Osteoblast (primary cell): ENCODE data around the gene ZFR2. TPM values are rescaled to one million over a fixed set of nuclear protein-coding genes. Genes with fewer than 3 reads are reported as not detected.

ENCODE experiments used
- DNase-seq: peaks from one replicate; pipeline ENCODE4 v3.0.0; 2011; ENCODE audit warnings: low spot score, mixed read lengths; ENCODE audit not compliant: insufficient read length; ENCODE audit errors: missing footprints
- H2AFZ ChIP-seq: 2 replicates; pipeline ENCODE4 v1.6.0; 2011; ENCODE audit warnings: mild to moderate bottlenecking, low read length
- H3K27ac ChIP-seq: 2 replicates; pipeline ENCODE4 v1.5.1; 2011; ENCODE audit warnings: mild to moderate bottlenecking, low read depth, low read length, moderate library complexity
- H3K27me3 ChIP-seq: 2 replicates; pipeline ENCODE4 v1.6.0; 2012; ENCODE audit warnings: mild to moderate bottlenecking, control low read depth, inconsistent platforms, low read length, moderate library complexity; ENCODE audit not compliant: insufficient read depth
- H3K36me3 ChIP-seq: 2 replicates; pipeline ENCODE4 v1.5.1; 2011; ENCODE audit warnings: mild to moderate bottlenecking, low read length, control low read depth, moderate library complexity; ENCODE audit not compliant: insufficient read depth
- H3K4me1 ChIP-seq: 2 replicates; pipeline ENCODE4 v1.5.1; 2011; ENCODE audit warnings: mild to moderate bottlenecking, low read length, control low read depth, moderate library complexity; ENCODE audit not compliant: insufficient read depth
- H3K4me2 ChIP-seq: 2 replicates; pipeline ENCODE4 v1.6.0; 2011; ENCODE audit warnings: mild to moderate bottlenecking, low read length; ENCODE audit not compliant: insufficient read depth
- H3K4me3 ChIP-seq: fragments of 200-600 bp; sonication (generic); 3 replicates; pipeline ENCODE4 v1.5.1; 2012; ENCODE audit warnings: mild to moderate bottlenecking, low read length, inconsistent platforms; ENCODE audit not compliant: insufficient read depth
- H3K79me2 ChIP-seq: 2 replicates; pipeline ENCODE4 v1.6.0; 2012; ENCODE audit warnings: mild to moderate bottlenecking, low read length, control low read depth, inconsistent platforms; ENCODE audit not compliant: insufficient read depth
- H3K9me3 ChIP-seq: 2 replicates; pipeline ENCODE4 v1.5.1; 2011; ENCODE audit warnings: low read depth, low read length, control low read depth
- H4K20me1 ChIP-seq: 2 replicates; pipeline ENCODE4 v1.6.0; 2012; ENCODE audit warnings: mild to moderate bottlenecking, low read length, control low read depth; ENCODE audit not compliant: insufficient read depth
- total RNA-seq: library from RNA; depleted of rRNA; stranded (reverse); fragments of >200 nt; gene quantifications from 2 replicates; pipeline ENCODE4 v1.2.3, GENCODE V29; 2012
- TF ChIP-seq, protein P1 (sequence below): IDR thresholded peaks from 2 replicates; pipeline ENCODE4 v1.5.1; 2011; ENCODE audit warnings: mild to moderate bottlenecking, low read depth, low read length, moderate library complexity; ENCODE audit errors: extremely low read depth

The ZFR2 gene
- total RNA-seq, 1 donor = not detected

GRCh38 chr19:3827306-3827705, 41.5 kb downstream of the ZFR2 start:
- Histone ChIP-seq H3K27ac (no peak overlapping the region), H3K4me3 (no peak overlapping the region), H3K36me3 (no peaks in the 10 kb centered on the region), H3K79me2 (no peaks in the 10 kb centered on the region), H4K20me1 (no peaks in the 10 kb centered on the region), H2AFZ (no peak overlapping the region), H3K9me3 (no peaks in the 10 kb centered on the region), H3K4me1 (no peaks in the 10 kb centered on the region), H3K27me3 (peaks cover 26% of the 10 kb centered on the region), H3K4me2 (no peak overlapping the region)
- TF ChIP-seq, protein P1, sequence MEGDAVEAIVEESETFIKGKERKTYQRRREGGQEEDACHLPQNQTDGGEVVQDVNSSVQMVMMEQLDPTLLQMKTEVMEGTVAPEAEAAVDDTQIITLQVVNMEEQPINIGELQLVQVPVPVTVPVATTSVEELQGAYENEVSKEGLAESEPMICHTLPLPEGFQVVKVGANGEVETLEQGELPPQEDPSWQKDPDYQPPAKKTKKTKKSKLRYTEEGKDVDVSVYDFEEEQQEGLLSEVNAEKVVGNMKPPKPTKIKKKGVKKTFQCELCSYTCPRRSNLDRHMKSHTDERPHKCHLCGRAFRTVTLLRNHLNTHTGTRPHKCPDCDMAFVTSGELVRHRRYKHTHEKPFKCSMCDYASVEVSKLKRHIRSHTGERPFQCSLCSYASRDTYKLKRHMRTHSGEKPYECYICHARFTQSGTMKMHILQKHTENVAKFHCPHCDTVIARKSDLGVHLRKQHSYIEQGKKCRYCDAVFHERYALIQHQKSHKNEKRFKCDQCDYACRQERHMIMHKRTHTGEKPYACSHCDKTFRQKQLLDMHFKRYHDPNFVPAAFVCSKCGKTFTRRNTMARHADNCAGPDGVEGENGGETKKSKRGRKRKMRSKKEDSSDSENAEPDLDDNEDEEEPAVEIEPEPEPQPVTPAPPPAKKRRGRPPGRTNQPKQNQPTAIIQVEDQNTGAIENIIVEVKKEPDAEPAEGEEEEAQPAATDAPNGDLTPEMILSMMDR = no peak
- peak; percentile 9 for DNase-seq

DNA sequence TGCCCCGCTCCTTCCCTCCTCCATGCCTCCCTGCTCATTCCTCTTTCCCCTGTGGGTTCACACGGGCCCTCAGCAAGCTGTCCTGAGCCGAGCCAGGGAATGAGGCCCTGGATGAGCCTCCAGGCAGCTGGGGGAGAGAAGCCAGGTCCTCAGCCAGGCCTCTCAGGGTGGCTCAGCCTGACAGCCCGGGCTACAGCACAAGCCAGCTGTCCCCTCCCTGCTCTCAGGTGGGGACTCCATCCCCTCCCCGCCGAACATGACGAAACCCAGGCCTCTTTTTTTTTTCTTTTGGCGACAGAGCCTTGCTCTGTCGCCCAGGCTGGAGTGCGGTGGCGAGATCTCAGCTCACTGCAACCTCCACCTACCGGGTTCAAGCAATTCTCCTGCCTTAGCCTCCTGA, 42.7 kb downstream of the ZFR2 start:
- no peaks in the 10 kb centered on the region for H3K4me1 ChIP-seq
- no peaks in the 10 kb centered on the region for H3K36me3 ChIP-seq
- H3K9me3 ChIP-seq = no peaks in the 10 kb centered on the region
- no peak overlapping the region for H2AFZ ChIP-seq
- H3K4me2 ChIP-seq = no peak overlapping the region
- TF ChIP-seq, protein P1 = no peak
- H4K20me1 ChIP-seq = no peaks in the 10 kb centered on the region
- no peaks in the 10 kb centered on the region for H3K79me2 ChIP-seq
- peak; percentile 54 for DNase-seq
- no peak overlapping the region for H3K4me3 ChIP-seq
- H3K27me3 ChIP-seq = peaks cover 21% of the 10 kb centered on the region
- H3K27ac ChIP-seq = no peak overlapping the region

DNA sequence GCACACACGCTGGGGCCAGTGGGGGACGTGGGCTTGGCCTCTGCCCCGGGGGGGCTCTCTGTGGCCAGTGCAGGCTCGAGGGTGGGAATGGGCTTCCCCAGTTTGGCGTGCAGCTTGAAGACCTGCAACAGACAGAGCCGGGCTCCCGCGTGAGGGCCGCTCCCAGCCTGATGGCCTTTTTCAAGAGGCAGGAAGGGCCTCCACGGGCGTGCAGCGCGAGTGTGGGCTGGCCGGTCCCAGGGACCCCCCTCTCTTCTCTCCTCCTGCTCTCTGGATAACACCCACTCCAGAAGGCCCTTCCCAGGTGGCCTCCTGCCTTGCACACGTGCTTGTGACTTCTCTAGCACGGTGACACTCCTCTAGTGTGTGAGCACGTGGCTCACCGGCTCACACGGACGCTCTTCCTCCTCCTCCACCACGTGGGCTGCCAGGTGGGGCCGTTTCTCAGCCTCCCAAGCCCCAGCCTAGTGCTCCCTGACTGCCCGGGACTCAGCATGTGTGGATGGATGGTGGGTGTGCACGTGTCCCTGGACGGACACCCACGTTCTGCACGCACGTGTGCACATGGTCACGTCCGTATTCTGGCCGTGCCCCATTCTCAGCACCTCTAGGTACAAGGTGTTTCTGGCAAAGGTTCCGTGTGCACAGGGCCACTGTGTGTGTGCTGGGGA, 43.4 kb downstream of the ZFR2 start:
- TF ChIP-seq, protein P1 = no peak
- no peak overlapping the region for H3K4me2 ChIP-seq
- H3K4me3 ChIP-seq = no peak overlapping the region
- no peaks in the 10 kb centered on the region for H3K36me3 ChIP-seq
- no peaks in the 10 kb centered on the region for H3K4me1 ChIP-seq
- no peak overlapping the region for H2AFZ ChIP-seq
- H3K9me3 ChIP-seq = no peaks in the 10 kb centered on the region
- H3K27me3 ChIP-seq = peaks cover 16% of the 10 kb centered on the region
- no peak overlapping the region for H3K27ac ChIP-seq
- H4K20me1 ChIP-seq = no peaks in the 10 kb centered on the region
- H3K79me2 ChIP-seq = no peaks in the 10 kb centered on the region
- DNase-seq = peak; percentile 74

- DNase-seq = peak; percentile 73
- H4K20me1 ChIP-seq = no peaks in the 10 kb centered on the region
- H3K27ac ChIP-seq = no peak overlapping the region
- H3K27me3 ChIP-seq = peaks cover 11% of the 10 kb centered on the region
- no peak overlapping the region for H3K4me2 ChIP-seq
- H3K9me3 ChIP-seq = no peaks in the 10 kb centered on the region
- H2AFZ ChIP-seq = no peak overlapping the region
- no peak overlapping the region for H3K4me3 ChIP-seq
- no peaks in the 10 kb centered on the region for H3K4me1 ChIP-seq
- H3K36me3 ChIP-seq = no peaks in the 10 kb centered on the region
- H3K79me2 ChIP-seq = no peaks in the 10 kb centered on the region
- TF ChIP-seq, protein P1 = no peak
Observed at GRCh38 chr19:3823350-3823713, 45.5 kb downstream of the ZFR2 start.
